ENCODE measurements around the gene RGS7BP.

GRCh38 chr5:64603676-64604075, 97.9 kb downstream of the RGS7BP start:
- no peak for TF ChIP-seq CREB1 (CRISPR knock-in tag; IDR thresholded peaks at IDR 0.05)
- no peak for TF ChIP-seq ZBTB43 (CRISPR knock-in tag; IDR thresholded peaks at IDR 0.05)
- TF ChIP-seq CTCF (IDR thresholded peaks at IDR 0.05): no peak
- TF ChIP-seq KAT7 (CRISPR knock-in tag; IDR thresholded peaks at IDR 0.05; ENCODE audit: borderline replicate concordance): no peak
- TF ChIP-seq ZNF263 (CRISPR knock-in tag; IDR thresholded peaks at IDR 0.05; ENCODE audit: low read depth): no peak

Data from WTC11 (cell line).